H1 (cell line): ENCODE data around the gene TNN.

ENCODE experiments used
- BCL11A ChIP-seq, 2 experiments: IDR thresholded peaks; one replicate each; pipeline ENCODE4 v1.6.1; 2011; ENCODE audit warnings: low read depth in 2 of 2, low read length in 2 of 2, mild to moderate bottlenecking in 2 of 2
- CBX5 ChIP-seq: fragments of 300-800, 300-1000 bp; sonication (generic); IDR thresholded peaks from 2 replicates; pipeline ENCODE4 v1.7.1; 2016; ENCODE audit warnings: antibody characterized with exemption, low read length, low read depth
- CBX8 ChIP-seq: fragments of 300-800, 300-1000 bp; sonication (generic); IDR thresholded peaks from 2 replicates; pipeline ENCODE4 v1.7.1; 2016; ENCODE audit warnings: low read depth, low read length, borderline replicate concordance
- CTCF ChIP-seq, 3 experiments: IDR thresholded peaks; 1 replicate in 2 of 3; 2 replicates in 1 of 3; pipeline versions ENCODE4 v1.5.1 to v1.6.1; 2011; ENCODE audit warnings: low read length in 3 of 3, mild to moderate bottlenecking in 3 of 3, inconsistent platforms in 2 of 3, low read depth in 1 of 3, moderate library complexity in 1 of 3; ENCODE audit not compliant: insufficient read depth in 1 of 3; ENCODE audit errors: control extremely low read depth in 1 of 3
- HDAC2 ChIP-seq, 2 experiments: fragments of 300-600 bp in 1 of 2; sonication (generic) in 1 of 2; IDR thresholded peaks; 2 replicates each; pipeline ENCODE4 v1.6.1; 2011 to 2012; ENCODE audit warnings: low read depth in 2 of 2, low read length in 2 of 2, mild to moderate bottlenecking in 2 of 2, moderate library complexity in 2 of 2, borderline replicate concordance in 1 of 2, inconsistent platforms in 1 of 2
- JUND ChIP-seq: IDR thresholded peaks from 2 replicates; pipeline ENCODE4 v1.6.1; 2011; ENCODE audit warnings: mild to moderate bottlenecking, improper control_type of control experiment, low read length
- POLR2A ChIP-seq, 2 experiments: IDR thresholded peaks; 1 replicate in 1 of 2; 2 replicates in 1 of 2; pipeline ENCODE4 v1.6.1; 2011; ENCODE audit warnings: low read depth in 2 of 2, low read length in 2 of 2, mild to moderate bottlenecking in 2 of 2; ENCODE audit errors: control extremely low read depth in 1 of 2
- POLR2AphosphoS5 ChIP-seq: IDR thresholded peaks from 2 replicates; pipeline ENCODE4 v1.6.1; 2011; ENCODE audit warnings: low read depth, low read length
- RFX5 ChIP-seq: IDR thresholded peaks from 2 replicates; pipeline ENCODE4 v1.6.1; 2011; ENCODE audit warnings: low read depth, low read length, improper control_type of control experiment, borderline replicate concordance
- SIX5 ChIP-seq: IDR thresholded peaks from 2 replicates; pipeline ENCODE4 v1.6.1; 2011; ENCODE audit warnings: mild to moderate bottlenecking, low read depth, low read length
- SUZ12 ChIP-seq: fragments of 200-600 bp; sonication (generic); IDR thresholded peaks from 2 replicates; pipeline ENCODE4 v1.6.1; 2012; ENCODE audit warnings: mild to moderate bottlenecking, inconsistent platforms, low read length, moderate library complexity, mixed read lengths
- TAF1 ChIP-seq: IDR thresholded peaks from 2 replicates; pipeline ENCODE4 v1.6.1; 2011; ENCODE audit warnings: mild to moderate bottlenecking, low read depth, low read length
- TCF12 ChIP-seq: IDR thresholded peaks from 2 replicates; pipeline ENCODE4 v1.6.1; 2011; ENCODE audit warnings: low read depth, mild to moderate bottlenecking, low read length

GRCh38 chr1:175145899-175146528 lies 78.4 kb downstream of the TNN start:
- TF ChIP-seq CTCF (IDR thresholded peaks at IDR 0.05; ENCODE audit: control extremely low read depth in 1 of 3, insufficient read depth in 1 of 3, low read depth in 1 of 3, low read length in 3 of 3) (no peak), JUND (no peak), HDAC2 (IDR thresholded peaks at IDR 0.05; ENCODE audit: borderline replicate concordance in 1 of 2, low read depth in 2 of 2, low read length in 2 of 2) (no peak), BCL11A (IDR thresholded peaks at IDR 0.05; ENCODE audit: low read depth in 2 of 2, low read length in 2 of 2) (no peak), POLR2AphosphoS5 (no peak), POLR2A (IDR thresholded peaks at IDR 0.05; ENCODE audit: control extremely low read depth in 1 of 2, low read depth in 2 of 2, low read length in 2 of 2) (no peak), CBX5 (no peak), TAF1 (no peak), TCF12 (no peak), SUZ12 (no peak), SIX5 (no peak), CBX8 (no peak), RFX5 (no peak)
